Left ventricle myocardium inferior (tissue), 1 donor: ENCODE results near the gene NR2F6. TPM values are rescaled to one million over a fixed set of nuclear protein-coding genes. Genes with fewer than 3 reads are reported as not detected.
A peak's percentile ranks its signal among the peaks of the same experiment; 100 is the strongest.

Source experiments
- DNase-seq: peaks from one replicate; pipeline ENCODE4 v3.0.0-alpha.2; 2020
- H3K27ac ChIP-seq: fragments of 200-600 bp; replicated peaks from 2 replicates; pipeline ENCODE4 v1.8.0; 2021
- H3K27me3 ChIP-seq: fragments of 200-600 bp; 2 replicates; pipeline ENCODE4 v1.8.0; 2021; ENCODE audit warnings: low read depth
- H3K36me3 ChIP-seq: fragments of 200-600 bp; 2 replicates; pipeline ENCODE4 v1.8.0; 2021
- H3K4me1 ChIP-seq: fragments of 200-600 bp; 2 replicates; pipeline ENCODE4 v1.8.0; 2021
- H3K4me3 ChIP-seq: fragments of 200-600 bp; 2 replicates; pipeline ENCODE4 v1.8.0; 2021; ENCODE audit warnings: mild to moderate bottlenecking, moderate library complexity
- H3K9me3 ChIP-seq: fragments of 200-600 bp; replicated peaks from 2 replicates; pipeline ENCODE4 v1.8.0; 2021
- CTCF ChIP-seq: fragments of 200-600 bp; IDR thresholded peaks from 2 replicates; pipeline ENCODE4 v1.8.0; 2021; ENCODE audit warnings: antibody characterized with exemption, mild to moderate bottlenecking, borderline replicate concordance
- intact Hi-C: fragments of 100-400 bp; cut with micrococcal nuclease; formaldehyde crosslinking; loops from one replicate; pipeline ENCODE4 v1.11.0; 2022
- total RNA-seq: library from RNA; stranded (reverse); fragmentation: NEBNext Ultra II Directional; extraction: Animal tissue kit (Norgen Biotek cat#: 25700); gene quantifications from one replicate; pipeline ENCODE4 v1.2.1, GENCODE V29; 2021
- donor health status: DM: no; HTN: yes; CAD: no; lungs with severe emphysema.

NR2F6 gene
- total RNA-seq, 1 donor from 2014 or later: 60.1 TPM

GRCh38 chr19:17235971-17236777, 9.5 kb downstream of the NR2F6 start:
- no peak for TF ChIP-seq CTCF
- intact Hi-C loops: no loop called here
- peaks cover 35% of the 10 kb centered on the region for H3K4me1 ChIP-seq
- H3K27ac ChIP-seq: peak overlapping the region; percentile 87
- H3K27me3 ChIP-seq: no peaks in the 10 kb centered on the region
- H3K9me3 ChIP-seq: no peaks in the 10 kb centered on the region
- H3K4me3 ChIP-seq: peak overlapping the region; percentile 72
- DNase-seq: no peak
- peaks cover 51% of the 10 kb centered on the region for H3K36me3 ChIP-seq

- Histone ChIP-seq H3K4me3 (peak overlapping the region; percentile 72), H3K4me1 (peaks cover 33% of the 10 kb centered on the region), H3K9me3 (no peaks in the 10 kb centered on the region), H3K36me3 (peaks cover 45% of the 10 kb centered on the region), H3K27ac (peak overlapping the region; percentile 87), H3K27me3 (no peaks in the 10 kb centered on the region)
- DNase-seq: peak; percentile 76
- TF ChIP-seq CTCF: peak; percentile 67
- intact Hi-C loops: no loop called here
Observed at GRCh38 chr19:17235300-17235970, 10.3 kb downstream of the NR2F6 start.

- intact Hi-C loops: no loop called here
- peaks cover 40% of the 10 kb centered on the region for H3K36me3 ChIP-seq
- H3K4me1 ChIP-seq: peaks cover 31% of the 10 kb centered on the region
- peak; percentile 47 for DNase-seq
- peak overlapping the region; percentile 87 for H3K27ac ChIP-seq
- TF ChIP-seq CTCF: no peak
- peak overlapping the region; percentile 72 for H3K4me3 ChIP-seq
- H3K27me3 ChIP-seq: no peaks in the 10 kb centered on the region
- no peaks in the 10 kb centered on the region for H3K9me3 ChIP-seq
Observed at GRCh38 chr19:17234911-17235299, 10.8 kb downstream of the NR2F6 start.

- H3K27ac ChIP-seq: no peak overlapping the region
- TF ChIP-seq CTCF: no peak
- H3K36me3 ChIP-seq: peaks cover 21% of the 10 kb centered on the region
- intact Hi-C loops: no loop called here
- no peaks in the 10 kb centered on the region for H3K9me3 ChIP-seq
- H3K27me3 ChIP-seq: no peaks in the 10 kb centered on the region
- H3K4me1 ChIP-seq: peaks cover 33% of the 10 kb centered on the region
- DNase-seq: no peak
- H3K4me3 ChIP-seq: no peak overlapping the region
Observed at GRCh38 chr19:17232258-17232657, 13.5 kb downstream of the NR2F6 start.

GRCh38 chr19:17229890-17230289, 15.8 kb downstream of the NR2F6 start:
- intact Hi-C loops: no loop called here
- no peak for TF ChIP-seq CTCF
- peaks cover 21% of the 10 kb centered on the region for H3K36me3 ChIP-seq
- no peak overlapping the region for H3K27ac ChIP-seq
- DNase-seq: no peak
- H3K9me3 ChIP-seq: no peaks in the 10 kb centered on the region
- H3K4me1 ChIP-seq: peaks cover 26% of the 10 kb centered on the region
- no peaks in the 10 kb centered on the region for H3K27me3 ChIP-seq
- no peak overlapping the region for H3K4me3 ChIP-seq
